Uterus (tissue), 2 donors: ENCODE measurements around the gene GUCY1A1.

ENCODE experiments used
- POLR2A ChIP-seq, 2 donors: fragments of 450-650 bp; IDR thresholded peaks; one replicate each; pipeline ENCODE4 v1.6.1; 2016; ENCODE audit warnings: antibody characterized with exemption in 2 of 2, mild to moderate bottlenecking in 1 of 2, moderate library complexity in 1 of 2
- TF ChIP-seq, protein P1 (sequence below), 4 experiments: fragments of 200-600 bp in 2 of 4; fragments of 450-650 bp in 2 of 4; sonication (generic) in 2 of 4; IDR thresholded peaks; one replicate each; pipeline ENCODE4 v1.5.1; 2016 to 2019; ENCODE audit warnings: antibody characterized with exemption in 4 of 4, mild to moderate bottlenecking in 2 of 4, moderate library complexity in 1 of 4

DNA sequence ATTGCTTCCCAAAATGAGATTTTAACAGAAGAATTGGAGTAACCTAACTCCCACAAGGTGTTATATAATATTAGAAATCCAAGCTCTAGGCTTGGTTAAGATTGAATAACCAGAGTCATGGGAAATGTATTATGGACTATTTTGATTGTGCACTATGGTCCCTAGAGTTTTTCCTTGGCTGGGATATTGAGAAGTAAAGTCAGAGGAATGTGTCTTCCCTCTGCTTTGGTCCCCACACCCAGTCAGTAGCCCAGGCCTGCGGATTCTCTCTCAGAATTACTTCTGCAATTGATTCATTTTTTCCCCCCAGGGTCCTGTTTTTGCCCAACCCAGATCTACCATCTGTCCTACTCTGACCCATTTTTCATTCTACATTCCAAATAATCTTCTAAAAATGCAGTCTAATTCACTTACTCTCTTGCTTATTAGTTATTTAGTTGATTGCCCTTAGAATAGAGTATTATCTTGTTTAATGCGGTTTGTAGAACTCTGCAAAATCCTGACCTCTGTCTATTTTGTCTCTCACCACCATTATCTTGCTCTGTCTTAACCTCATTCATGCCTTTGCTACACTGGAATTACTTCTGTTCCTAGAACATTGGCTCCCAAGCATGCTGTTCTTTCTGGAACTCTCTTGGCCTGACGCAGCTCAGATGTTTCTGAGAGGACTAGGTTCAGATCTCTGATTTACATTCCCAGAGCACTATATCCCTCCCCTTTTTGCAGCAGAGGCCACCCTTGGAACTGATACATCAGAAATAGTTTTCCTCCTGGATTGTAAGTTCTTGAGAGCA is 23.6 kb downstream of the GUCY1A1 start:
- TF ChIP-seq POLR2A (IDR thresholded peaks at IDR 0.05): no peak
- TF ChIP-seq, protein P1, sequence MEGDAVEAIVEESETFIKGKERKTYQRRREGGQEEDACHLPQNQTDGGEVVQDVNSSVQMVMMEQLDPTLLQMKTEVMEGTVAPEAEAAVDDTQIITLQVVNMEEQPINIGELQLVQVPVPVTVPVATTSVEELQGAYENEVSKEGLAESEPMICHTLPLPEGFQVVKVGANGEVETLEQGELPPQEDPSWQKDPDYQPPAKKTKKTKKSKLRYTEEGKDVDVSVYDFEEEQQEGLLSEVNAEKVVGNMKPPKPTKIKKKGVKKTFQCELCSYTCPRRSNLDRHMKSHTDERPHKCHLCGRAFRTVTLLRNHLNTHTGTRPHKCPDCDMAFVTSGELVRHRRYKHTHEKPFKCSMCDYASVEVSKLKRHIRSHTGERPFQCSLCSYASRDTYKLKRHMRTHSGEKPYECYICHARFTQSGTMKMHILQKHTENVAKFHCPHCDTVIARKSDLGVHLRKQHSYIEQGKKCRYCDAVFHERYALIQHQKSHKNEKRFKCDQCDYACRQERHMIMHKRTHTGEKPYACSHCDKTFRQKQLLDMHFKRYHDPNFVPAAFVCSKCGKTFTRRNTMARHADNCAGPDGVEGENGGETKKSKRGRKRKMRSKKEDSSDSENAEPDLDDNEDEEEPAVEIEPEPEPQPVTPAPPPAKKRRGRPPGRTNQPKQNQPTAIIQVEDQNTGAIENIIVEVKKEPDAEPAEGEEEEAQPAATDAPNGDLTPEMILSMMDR (IDR thresholded peaks at IDR 0.05): no peak
